ENCODE results near the gene PACRG.

The PACRG gene

GRCh38 chr6:163218361-163218894, 490.7 kb downstream of the PACRG start:
- FAIRE-seq, result no peak

GRCh38 chr6:163226181-163226835, 498.5 kb downstream of the PACRG start:
- FAIRE-seq, result no peak

- FAIRE-seq, result no peak
Measured at GRCh38 chr6:163226836-163227485, 499.2 kb downstream of the PACRG start.

- FAIRE-seq, result no peak
Measured at GRCh38 chr6:163228041-163228440, 500.3 kb downstream of the PACRG start.

GRCh38 chr6:163229050-163229449, 501.3 kb downstream of the PACRG start:
- no peak for FAIRE-seq

- no peak for FAIRE-seq
Measured at GRCh38 chr6:163230901-163231300, 503.1 kb downstream of the PACRG start.

- FAIRE-seq, result no peak
Measured at GRCh38 chr6:163231356-163232014, 503.7 kb downstream of the PACRG start.

GRCh38 chr6:163232015-163232523, 504.3 kb downstream of the PACRG start:
- FAIRE-seq, result no peak

- FAIRE-seq, result no peak
Measured at GRCh38 chr6:163232649-163233048, 504.9 kb downstream of the PACRG start.

GRCh38 chr6:163237110-163237509, 509.3 kb downstream of the PACRG start:
- FAIRE-seq, result no peak

- no peak for FAIRE-seq
Measured at GRCh38 chr6:163239572-163240340, 512.0 kb downstream of the PACRG start.

GRCh38 chr6:163240556-163240955, 512.8 kb downstream of the PACRG start:
- FAIRE-seq, result no peak

- no peak for FAIRE-seq
Measured at GRCh38 chr6:163241683-163242082, 513.9 kb downstream of the PACRG start.

- no peak for FAIRE-seq
Measured at GRCh38 chr6:163243083-163243482, 515.3 kb downstream of the PACRG start.

GRCh38 chr6:163243692-163244589, 516.2 kb downstream of the PACRG start:
- FAIRE-seq, result no peak

- FAIRE-seq, result no peak
Measured at GRCh38 chr6:163248051-163248450, 520.3 kb downstream of the PACRG start.

GRCh38 chr6:163249651-163250101, 521.9 kb downstream of the PACRG start:
- FAIRE-seq, result no peak

GRCh38 chr6:163250116-163250515, 522.3 kb downstream of the PACRG start:
- FAIRE-seq, result no peak

- no peak for FAIRE-seq
Measured at GRCh38 chr6:163252061-163252591, 524.4 kb downstream of the PACRG start.

GRCh38 chr6:163253556-163254213, 525.9 kb downstream of the PACRG start:
- no peak for FAIRE-seq

GRCh38 chr6:163254341-163254835, 526.6 kb downstream of the PACRG start:
- FAIRE-seq, result no peak

Data from A204.1 (cell line).